ENCODE measurements around the gene WSCD2.

DNA sequence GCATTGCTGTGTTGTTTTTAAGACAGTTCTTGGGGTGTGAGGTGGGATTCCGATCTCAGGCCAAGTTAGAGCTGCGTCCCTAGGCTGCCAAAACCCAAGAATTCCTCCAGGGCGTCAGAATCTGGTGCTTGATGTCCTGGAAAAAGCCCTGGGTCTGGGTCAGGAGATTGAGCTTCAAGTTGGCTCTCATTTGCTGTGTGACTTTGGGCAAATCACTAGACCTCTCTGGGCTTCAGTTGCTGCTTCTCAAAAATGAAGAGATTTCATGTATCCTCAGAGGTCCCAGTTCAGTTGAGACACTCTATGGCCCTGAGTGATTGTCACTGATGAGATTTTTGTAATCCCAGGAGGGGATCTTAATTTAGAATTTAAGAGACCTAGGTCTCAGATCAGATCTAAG is 1.9 kb downstream of the WSCD2 start:
- no peak for TF ChIP-seq POLR2A (IDR thresholded peaks at IDR 0.05)
- TF ChIP-seq, protein P1, sequence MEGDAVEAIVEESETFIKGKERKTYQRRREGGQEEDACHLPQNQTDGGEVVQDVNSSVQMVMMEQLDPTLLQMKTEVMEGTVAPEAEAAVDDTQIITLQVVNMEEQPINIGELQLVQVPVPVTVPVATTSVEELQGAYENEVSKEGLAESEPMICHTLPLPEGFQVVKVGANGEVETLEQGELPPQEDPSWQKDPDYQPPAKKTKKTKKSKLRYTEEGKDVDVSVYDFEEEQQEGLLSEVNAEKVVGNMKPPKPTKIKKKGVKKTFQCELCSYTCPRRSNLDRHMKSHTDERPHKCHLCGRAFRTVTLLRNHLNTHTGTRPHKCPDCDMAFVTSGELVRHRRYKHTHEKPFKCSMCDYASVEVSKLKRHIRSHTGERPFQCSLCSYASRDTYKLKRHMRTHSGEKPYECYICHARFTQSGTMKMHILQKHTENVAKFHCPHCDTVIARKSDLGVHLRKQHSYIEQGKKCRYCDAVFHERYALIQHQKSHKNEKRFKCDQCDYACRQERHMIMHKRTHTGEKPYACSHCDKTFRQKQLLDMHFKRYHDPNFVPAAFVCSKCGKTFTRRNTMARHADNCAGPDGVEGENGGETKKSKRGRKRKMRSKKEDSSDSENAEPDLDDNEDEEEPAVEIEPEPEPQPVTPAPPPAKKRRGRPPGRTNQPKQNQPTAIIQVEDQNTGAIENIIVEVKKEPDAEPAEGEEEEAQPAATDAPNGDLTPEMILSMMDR (IDR thresholded peaks at IDR 0.05), result no peak
- TF ChIP-seq POLR2AphosphoS5 (IDR thresholded peaks at IDR 0.05), result no peak
- TF ChIP-seq EP300 (IDR thresholded peaks at IDR 0.05), result no peak
